IgD-negative memory B cell (primary cell): Measurements from ENCODE around the gene SLC25A21. TPM values are rescaled to one million over a fixed set of nuclear protein-coding genes. Genes with fewer than 3 reads are reported as not detected.

ENCODE experiments used
- H3K27ac Mint-ChIP-seq, 3 donors: one replicate each; pipeline ENCODE4 v1.8.0; 2020 to 2022; ENCODE audit warnings: mild to moderate bottlenecking in 3 of 3, mixed read lengths in 3 of 3, moderate library complexity in 1 of 3
- H3K27me3 Mint-ChIP-seq: one replicate; pipeline ENCODE4 v1.8.0; 2021; ENCODE audit warnings: mixed read lengths
- H3K36me3 Mint-ChIP-seq: one replicate; pipeline ENCODE4 v1.8.0; 2020; ENCODE audit warnings: mild to moderate bottlenecking, mixed read lengths
- H3K4me1 Mint-ChIP-seq, 3 donors: one replicate each; pipeline ENCODE4 v1.8.0; 2020 to 2022; ENCODE audit warnings: mixed read lengths in 3 of 3, mild to moderate bottlenecking in 1 of 3
- H3K4me3 Mint-ChIP-seq, 4 donors: one replicate each; pipeline ENCODE4 v1.8.0; 2020 to 2022; ENCODE audit warnings: mild to moderate bottlenecking in 4 of 4, mixed read lengths in 4 of 4, moderate library complexity in 3 of 4
- H3K9me3 Mint-ChIP-seq, 3 donors: one replicate each; pipeline ENCODE4 v1.8.0; 2020 to 2021; ENCODE audit warnings: mixed read lengths in 3 of 3, mild to moderate bottlenecking in 1 of 3
- polyA plus RNA-seq: library from polyadenylated mRNA; unstranded; fragments of 300-500 nt; fragmentation: Illumina TruSeq; gene quantifications from one replicate; pipeline ENCODE4 v1.2.3, GENCODE V29; 2021

Gene SLC25A21
- polyA plus RNA-seq, 1 donor from 2014 or later = not detected

GRCh38 chr14:37062191-37062803 is 110.1 kb downstream of the SLC25A21 start:
- Mint-ChIP-seq H3K4me1 (no peaks in the 10 kb centered on the region), H3K36me3 (no peaks in the 10 kb centered on the region), H3K9me3 (peaks cover 0 to 7% (median 2%) of the 10 kb centered on the region in 3 donors), H3K4me3 (no peak overlapping the region), H3K27ac (no peak overlapping the region), H3K27me3 (no peaks in the 10 kb centered on the region)

GRCh38 chr14:37061697-37062096 is 110.7 kb downstream of the SLC25A21 start:
- Mint-ChIP-seq H3K27ac (no peak overlapping the region), H3K36me3 (no peaks in the 10 kb centered on the region), H3K27me3 (no peaks in the 10 kb centered on the region), H3K9me3 (peaks cover 0 to 5% (median 0%) of the 10 kb centered on the region in 3 donors), H3K4me1 (no peaks in the 10 kb centered on the region), H3K4me3 (no peak overlapping the region)

- H3K9me3 Mint-ChIP-seq = peaks cover 0 to 12% (median 3%) of the 10 kb centered on the region in 3 donors
- no peak overlapping the region for H3K27ac Mint-ChIP-seq
- H3K4me3 Mint-ChIP-seq = no peak overlapping the region
- no peaks in the 10 kb centered on the region for H3K27me3 Mint-ChIP-seq
- no peaks in the 10 kb centered on the region for H3K36me3 Mint-ChIP-seq
- no peaks in the 10 kb centered on the region for H3K4me1 Mint-ChIP-seq
Measured at GRCh38 chr14:37060496-37061260, 111.7 kb downstream of the SLC25A21 start.

- Mint-ChIP-seq H3K27ac (no peak overlapping the region), H3K9me3 (peaks cover 3 to 17% (median 5%) of the 10 kb centered on the region in 3 donors), H3K36me3 (no peaks in the 10 kb centered on the region), H3K4me3 (no peak overlapping the region), H3K4me1 (no peaks in the 10 kb centered on the region), H3K27me3 (no peaks in the 10 kb centered on the region)
Measured at GRCh38 chr14:37057776-37058175, 114.6 kb downstream of the SLC25A21 start.

- H3K4me3 Mint-ChIP-seq = no peak overlapping the region
- H3K27ac Mint-ChIP-seq = no peak overlapping the region
- no peaks in the 10 kb centered on the region for H3K36me3 Mint-ChIP-seq
- H3K27me3 Mint-ChIP-seq = no peaks in the 10 kb centered on the region
- H3K9me3 Mint-ChIP-seq = peaks cover 3 to 17% (median 5%) of the 10 kb centered on the region in 3 donors
- H3K4me1 Mint-ChIP-seq = no peaks in the 10 kb centered on the region
Measured at GRCh38 chr14:37056473-37056872, 115.9 kb downstream of the SLC25A21 start.

- Mint-ChIP-seq H3K27ac (no peak overlapping the region), H3K36me3 (no peaks in the 10 kb centered on the region), H3K4me3 (no peak overlapping the region), H3K4me1 (no peaks in the 10 kb centered on the region), H3K9me3 (peaks cover 3 to 17% (median 5%) of the 10 kb centered on the region in 3 donors), H3K27me3 (no peaks in the 10 kb centered on the region)
Measured at GRCh38 chr14:37054869-37055268, 117.5 kb downstream of the SLC25A21 start.

- H3K27me3 Mint-ChIP-seq = no peaks in the 10 kb centered on the region
- H3K27ac Mint-ChIP-seq = no peak overlapping the region
- H3K36me3 Mint-ChIP-seq = no peaks in the 10 kb centered on the region
- no peaks in the 10 kb centered on the region for H3K4me1 Mint-ChIP-seq
- peaks cover 3 to 17% (median 5%) of the 10 kb centered on the region in 3 donors for H3K9me3 Mint-ChIP-seq
- no peak overlapping the region for H3K4me3 Mint-ChIP-seq
Measured at GRCh38 chr14:37054144-37054543, 118.3 kb downstream of the SLC25A21 start.

GRCh38 chr14:37051680-37052079 is 120.7 kb downstream of the SLC25A21 start:
- no peaks in the 10 kb centered on the region for H3K36me3 Mint-ChIP-seq
- no peak overlapping the region for H3K27ac Mint-ChIP-seq
- no peaks in the 10 kb centered on the region for H3K4me1 Mint-ChIP-seq
- no peak overlapping the region for H3K4me3 Mint-ChIP-seq
- H3K27me3 Mint-ChIP-seq = no peaks in the 10 kb centered on the region
- H3K9me3 Mint-ChIP-seq = peaks cover 3 to 16% (median 5%) of the 10 kb centered on the region in 3 donors

- no peak overlapping the region for H3K27ac Mint-ChIP-seq
- no peaks in the 10 kb centered on the region for H3K4me1 Mint-ChIP-seq
- H3K36me3 Mint-ChIP-seq = no peaks in the 10 kb centered on the region
- no peak overlapping the region for H3K4me3 Mint-ChIP-seq
- no peaks in the 10 kb centered on the region for H3K27me3 Mint-ChIP-seq
- H3K9me3 Mint-ChIP-seq = peaks cover 3 to 12% (median 5%) of the 10 kb centered on the region in 3 donors
Measured at GRCh38 chr14:37051153-37051552, 121.3 kb downstream of the SLC25A21 start.

GRCh38 chr14:37048666-37049071 is 123.7 kb downstream of the SLC25A21 start:
- H3K36me3 Mint-ChIP-seq = no peaks in the 10 kb centered on the region
- H3K4me3 Mint-ChIP-seq = no peak overlapping the region
- no peaks in the 10 kb centered on the region for H3K4me1 Mint-ChIP-seq
- H3K27ac Mint-ChIP-seq = no peak overlapping the region
- H3K9me3 Mint-ChIP-seq = peaks cover 0 to 8% (median 0%) of the 10 kb centered on the region in 3 donors
- no peaks in the 10 kb centered on the region for H3K27me3 Mint-ChIP-seq

GRCh38 chr14:37047996-37048395 is 124.4 kb downstream of the SLC25A21 start:
- Mint-ChIP-seq H3K9me3 (peaks cover 0 to 5% (median under 1%) of the 10 kb centered on the region in 3 donors), H3K36me3 (no peaks in the 10 kb centered on the region), H3K4me3 (no peak overlapping the region), H3K27ac (no peak overlapping the region), H3K4me1 (no peaks in the 10 kb centered on the region), H3K27me3 (no peaks in the 10 kb centered on the region)

GRCh38 chr14:37047226-37047625 is 125.2 kb downstream of the SLC25A21 start:
- Mint-ChIP-seq H3K9me3 (peaks cover 0 to 8% (median 3%) of the 10 kb centered on the region in 3 donors), H3K27ac (no peak overlapping the region), H3K4me1 (no peaks in the 10 kb centered on the region), H3K27me3 (no peaks in the 10 kb centered on the region), H3K4me3 (no peak overlapping the region), H3K36me3 (no peaks in the 10 kb centered on the region)

- H3K27ac Mint-ChIP-seq = no peak overlapping the region
- no peak overlapping the region for H3K4me3 Mint-ChIP-seq
- no peaks in the 10 kb centered on the region for H3K4me1 Mint-ChIP-seq
- peaks cover 0 to 8% (median 3%) of the 10 kb centered on the region in 3 donors for H3K9me3 Mint-ChIP-seq
- no peaks in the 10 kb centered on the region for H3K36me3 Mint-ChIP-seq
- H3K27me3 Mint-ChIP-seq = no peaks in the 10 kb centered on the region
Measured at GRCh38 chr14:37046815-37047214, 125.6 kb downstream of the SLC25A21 start.

- Mint-ChIP-seq H3K4me1 (no peaks in the 10 kb centered on the region), H3K4me3 (no peak overlapping the region), H3K9me3 (peaks cover 2 to 8% (median 3%) of the 10 kb centered on the region in 3 donors), H3K36me3 (no peaks in the 10 kb centered on the region), H3K27me3 (no peaks in the 10 kb centered on the region), H3K27ac (no peak overlapping the region)
Measured at GRCh38 chr14:37045340-37046061, 126.9 kb downstream of the SLC25A21 start.

GRCh38 chr14:37037636-37038387 is 134.6 kb downstream of the SLC25A21 start:
- no peaks in the 10 kb centered on the region for H3K36me3 Mint-ChIP-seq
- no peaks in the 10 kb centered on the region for H3K4me1 Mint-ChIP-seq
- no peak overlapping the region for H3K4me3 Mint-ChIP-seq
- peaks cover under 1 to 5% (median 2%) of the 10 kb centered on the region in 3 donors for H3K9me3 Mint-ChIP-seq
- H3K27me3 Mint-ChIP-seq = no peaks in the 10 kb centered on the region
- H3K27ac Mint-ChIP-seq = no peak overlapping the region
